Neural cell (in vitro differentiated cells): ENCODE measurements around the gene ELK4.

Source experiments
- CTCF ChIP-seq: fragments of 450-650 bp; IDR thresholded peaks from 2 replicates; pipeline ENCODE4 v1.5.1; 2014; ENCODE audit warnings: antibody characterized with exemption, mild to moderate bottlenecking, moderate library complexity; ENCODE audit not compliant: poor library complexity, severe bottlenecking
- EZH2 ChIP-seq: fragments of 200-600, 300-800 bp; shearing (Covaris generic), sonication (generic); IDR thresholded peaks from 2 replicates; pipeline ENCODE4 v1.6.1; 2014; ENCODE audit warnings: antibody characterized with exemption, low read length, borderline replicate concordance, mild to moderate bottlenecking; ENCODE audit not compliant: insufficient read depth, poor library complexity, severe bottlenecking
- MXI1 ChIP-seq: fragments of 450-650 bp; conservative IDR thresholded peaks from 2 replicates; pipeline ENCODE4 v1.6.1; 2014; ENCODE audit warnings: antibody characterized with exemption, mild to moderate bottlenecking; ENCODE audit not compliant: poor library complexity, severe bottlenecking
- POLR2AphosphoS5 ChIP-seq: IDR thresholded peaks from 2 replicates; pipeline ENCODE4 v1.6.1; 2012
- TF ChIP-seq, protein P1 (sequence below): IDR thresholded peaks from 2 replicates; pipeline ENCODE4 v1.6.1; 2012; ENCODE audit warnings: borderline replicate concordance

GRCh38 chr1:205575294-205575885 is 56.4 kb downstream of the ELK4 start:
- TF ChIP-seq CTCF, result no peak
- TF ChIP-seq POLR2AphosphoS5, result no peak
- TF ChIP-seq, protein P1, sequence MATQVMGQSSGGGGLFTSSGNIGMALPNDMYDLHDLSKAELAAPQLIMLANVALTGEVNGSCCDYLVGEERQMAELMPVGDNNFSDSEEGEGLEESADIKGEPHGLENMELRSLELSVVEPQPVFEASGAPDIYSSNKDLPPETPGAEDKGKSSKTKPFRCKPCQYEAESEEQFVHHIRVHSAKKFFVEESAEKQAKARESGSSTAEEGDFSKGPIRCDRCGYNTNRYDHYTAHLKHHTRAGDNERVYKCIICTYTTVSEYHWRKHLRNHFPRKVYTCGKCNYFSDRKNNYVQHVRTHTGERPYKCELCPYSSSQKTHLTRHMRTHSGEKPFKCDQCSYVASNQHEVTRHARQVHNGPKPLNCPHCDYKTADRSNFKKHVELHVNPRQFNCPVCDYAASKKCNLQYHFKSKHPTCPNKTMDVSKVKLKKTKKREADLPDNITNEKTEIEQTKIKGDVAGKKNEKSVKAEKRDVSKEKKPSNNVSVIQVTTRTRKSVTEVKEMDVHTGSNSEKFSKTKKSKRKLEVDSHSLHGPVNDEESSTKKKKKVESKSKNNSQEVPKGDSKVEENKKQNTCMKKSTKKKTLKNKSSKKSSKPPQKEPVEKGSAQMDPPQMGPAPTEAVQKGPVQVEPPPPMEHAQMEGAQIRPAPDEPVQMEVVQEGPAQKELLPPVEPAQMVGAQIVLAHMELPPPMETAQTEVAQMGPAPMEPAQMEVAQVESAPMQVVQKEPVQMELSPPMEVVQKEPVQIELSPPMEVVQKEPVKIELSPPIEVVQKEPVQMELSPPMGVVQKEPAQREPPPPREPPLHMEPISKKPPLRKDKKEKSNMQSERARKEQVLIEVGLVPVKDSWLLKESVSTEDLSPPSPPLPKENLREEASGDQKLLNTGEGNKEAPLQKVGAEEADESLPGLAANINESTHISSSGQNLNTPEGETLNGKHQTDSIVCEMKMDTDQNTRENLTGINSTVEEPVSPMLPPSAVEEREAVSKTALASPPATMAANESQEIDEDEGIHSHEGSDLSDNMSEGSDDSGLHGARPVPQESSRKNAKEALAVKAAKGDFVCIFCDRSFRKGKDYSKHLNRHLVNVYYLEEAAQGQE, result no peak
- TF ChIP-seq EZH2, result no peak
- no peak for TF ChIP-seq MXI1
